Astrocyte (in vitro differentiated cells and primary cell): ENCODE data around the gene ELFN2. TPM values are rescaled to one million over a fixed set of nuclear protein-coding genes. Genes with fewer than 3 reads are reported as not detected.

Experiments used
- DNase-seq: peaks from one replicate; pipeline ENCODE4 v3.0.0-alpha.2; 2010; ENCODE audit warnings: low read depth
- FAIRE-seq: peaks from 2 replicates; lab custom pipeline; 2011; peaks lifted over from hg19 to GRCh38; lab: Jason Lieb, UNC
- H2AFZ ChIP-seq: 2 replicates; pipeline ENCODE4 v1.6.0; 2012; ENCODE audit warnings: low read depth, low read length, inconsistent platforms
- H3K27ac ChIP-seq: 2 replicates; pipeline ENCODE4 v1.5.1; 2011; ENCODE audit warnings: low read depth, low read length, inconsistent platforms
- H3K27me3 ChIP-seq: 2 replicates; pipeline ENCODE4 v1.6.0; 2011; ENCODE audit warnings: low read length, inconsistent platforms; ENCODE audit not compliant: insufficient read depth
- H3K36me3 ChIP-seq: 2 replicates; pipeline ENCODE4 v1.5.1; 2011; ENCODE audit warnings: low read length, inconsistent platforms; ENCODE audit not compliant: insufficient read depth
- H3K4me1 ChIP-seq: 2 replicates; pipeline ENCODE4 v1.5.1; 2011; ENCODE audit warnings: low read length, inconsistent platforms; ENCODE audit not compliant: insufficient read depth
- H3K4me2 ChIP-seq: 2 replicates; pipeline ENCODE4 v1.6.0; 2012; ENCODE audit warnings: low read length, inconsistent platforms
- H3K4me3 ChIP-seq: 2 replicates; pipeline ENCODE4 v1.5.1; 2011; ENCODE audit warnings: low read depth, mild to moderate bottlenecking, low read length, inconsistent platforms; ENCODE audit not compliant: insufficient read depth
- H3K79me2 ChIP-seq: 2 replicates; pipeline ENCODE4 v1.6.0; 2012; ENCODE audit warnings: mild to moderate bottlenecking, low read length, inconsistent platforms; ENCODE audit not compliant: insufficient read depth
- H3K9ac ChIP-seq: 2 replicates; pipeline ENCODE4 v1.6.0; 2012; ENCODE audit warnings: mild to moderate bottlenecking, low read length, inconsistent platforms
- H3K9me3 ChIP-seq: 2 replicates; pipeline ENCODE4 v1.5.1; 2012; ENCODE audit warnings: low read depth, mild to moderate bottlenecking, low read length, inconsistent platforms; ENCODE audit not compliant: insufficient read depth
- H4K20me1 ChIP-seq: 2 replicates; pipeline ENCODE4 v1.6.0; 2012; ENCODE audit warnings: low read length, inconsistent platforms; ENCODE audit not compliant: insufficient read depth
- H3K27ac Mint-ChIP-seq: one replicate; pipeline ENCODE4 v1.8.0; 2021; ENCODE audit warnings: mild to moderate bottlenecking, mixed read lengths; ENCODE audit not compliant: unreplicated experiment
- H3K27me3 Mint-ChIP-seq: one replicate; pipeline ENCODE4 v1.8.0; 2021; ENCODE audit warnings: low read depth, mixed read lengths; ENCODE audit not compliant: unreplicated experiment
- H3K36me3 Mint-ChIP-seq: one replicate; pipeline ENCODE4 v1.8.0; 2021; ENCODE audit warnings: low read depth, mixed read lengths; ENCODE audit not compliant: unreplicated experiment
- H3K4me1 Mint-ChIP-seq: one replicate; pipeline ENCODE4 v1.8.0; 2021; ENCODE audit warnings: low read depth, mixed read lengths; ENCODE audit not compliant: unreplicated experiment
- H3K4me3 Mint-ChIP-seq: one replicate; pipeline ENCODE4 v1.8.0; 2021; ENCODE audit warnings: mild to moderate bottlenecking, moderate library complexity, mixed read lengths; ENCODE audit not compliant: unreplicated experiment
- H3K9me3 Mint-ChIP-seq: one replicate; pipeline ENCODE4 v1.8.0; 2021; ENCODE audit warnings: mild to moderate bottlenecking, mixed read lengths; ENCODE audit not compliant: unreplicated experiment
- EZH2 ChIP-seq: IDR thresholded peaks from 2 replicates; pipeline ENCODE4 v1.6.1; 2012; ENCODE audit warnings: mild to moderate bottlenecking, low read length, inconsistent platforms; ENCODE audit not compliant: insufficient read depth
- total RNA-seq: library from RNA; stranded (reverse); gene quantifications from 2 replicates; pipeline ENCODE4 v1.2.1, GENCODE V29; 2021
- TF ChIP-seq, protein P1 (sequence below): IDR thresholded peaks from 2 replicates; pipeline ENCODE4 v1.5.1; 2011; ENCODE audit warnings: low read depth, mild to moderate bottlenecking, inconsistent platforms, low read length, moderate library complexity; ENCODE audit not compliant: insufficient read depth

The ELFN2 gene
- total RNA-seq, 1 donor from 2014 or later = 2.8 TPM

DNA sequence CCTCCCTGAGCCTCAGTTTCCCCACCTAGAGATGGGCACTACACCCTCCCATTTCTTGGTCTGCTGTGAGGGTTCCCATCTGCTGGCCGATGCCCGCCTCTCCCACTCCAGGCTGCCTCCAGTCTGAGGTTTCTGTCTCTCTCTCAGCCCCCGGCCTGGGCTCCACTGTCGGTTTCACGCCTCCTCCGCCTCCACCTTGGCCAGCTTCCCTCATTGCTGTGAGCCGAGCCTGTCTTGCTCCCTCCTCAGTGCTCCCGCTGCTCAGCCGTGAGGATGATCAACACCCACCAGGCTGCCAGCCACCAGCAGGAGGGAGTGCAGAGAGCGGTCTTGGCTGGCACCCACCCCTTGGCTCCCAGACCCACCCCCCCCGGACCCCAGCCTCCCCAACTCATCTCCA, 83.9 kb downstream of the ELFN2 start:
- Histone ChIP-seq H3K9ac (no peak overlapping the region), H3K4me1 (peaks cover 10% of the 10 kb centered on the region), H3K4me3 (no peak overlapping the region), H3K27ac (no peak overlapping the region), H3K27me3 (peaks cover 13% of the 10 kb centered on the region), H3K9me3 (no peaks in the 10 kb centered on the region), H3K36me3 (no peaks in the 10 kb centered on the region), H2AFZ (no peak overlapping the region), H3K79me2 (no peaks in the 10 kb centered on the region), H4K20me1 (no peaks in the 10 kb centered on the region), H3K4me2 (no peak overlapping the region)
- H3K4me3 Mint-ChIP-seq = no peak overlapping the region
- TF ChIP-seq, protein P1, sequence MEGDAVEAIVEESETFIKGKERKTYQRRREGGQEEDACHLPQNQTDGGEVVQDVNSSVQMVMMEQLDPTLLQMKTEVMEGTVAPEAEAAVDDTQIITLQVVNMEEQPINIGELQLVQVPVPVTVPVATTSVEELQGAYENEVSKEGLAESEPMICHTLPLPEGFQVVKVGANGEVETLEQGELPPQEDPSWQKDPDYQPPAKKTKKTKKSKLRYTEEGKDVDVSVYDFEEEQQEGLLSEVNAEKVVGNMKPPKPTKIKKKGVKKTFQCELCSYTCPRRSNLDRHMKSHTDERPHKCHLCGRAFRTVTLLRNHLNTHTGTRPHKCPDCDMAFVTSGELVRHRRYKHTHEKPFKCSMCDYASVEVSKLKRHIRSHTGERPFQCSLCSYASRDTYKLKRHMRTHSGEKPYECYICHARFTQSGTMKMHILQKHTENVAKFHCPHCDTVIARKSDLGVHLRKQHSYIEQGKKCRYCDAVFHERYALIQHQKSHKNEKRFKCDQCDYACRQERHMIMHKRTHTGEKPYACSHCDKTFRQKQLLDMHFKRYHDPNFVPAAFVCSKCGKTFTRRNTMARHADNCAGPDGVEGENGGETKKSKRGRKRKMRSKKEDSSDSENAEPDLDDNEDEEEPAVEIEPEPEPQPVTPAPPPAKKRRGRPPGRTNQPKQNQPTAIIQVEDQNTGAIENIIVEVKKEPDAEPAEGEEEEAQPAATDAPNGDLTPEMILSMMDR = no peak
- no peak for TF ChIP-seq EZH2
- H3K9me3 Mint-ChIP-seq = no peaks in the 10 kb centered on the region
- H3K4me1 Mint-ChIP-seq = no peaks in the 10 kb centered on the region
- H3K27me3 Mint-ChIP-seq = peaks cover 62% of the 10 kb centered on the region
- DNase-seq (no peak), FAIRE-seq (no peak)
- no peaks in the 10 kb centered on the region for H3K36me3 Mint-ChIP-seq
- no peak overlapping the region for H3K27ac Mint-ChIP-seq

DNA sequence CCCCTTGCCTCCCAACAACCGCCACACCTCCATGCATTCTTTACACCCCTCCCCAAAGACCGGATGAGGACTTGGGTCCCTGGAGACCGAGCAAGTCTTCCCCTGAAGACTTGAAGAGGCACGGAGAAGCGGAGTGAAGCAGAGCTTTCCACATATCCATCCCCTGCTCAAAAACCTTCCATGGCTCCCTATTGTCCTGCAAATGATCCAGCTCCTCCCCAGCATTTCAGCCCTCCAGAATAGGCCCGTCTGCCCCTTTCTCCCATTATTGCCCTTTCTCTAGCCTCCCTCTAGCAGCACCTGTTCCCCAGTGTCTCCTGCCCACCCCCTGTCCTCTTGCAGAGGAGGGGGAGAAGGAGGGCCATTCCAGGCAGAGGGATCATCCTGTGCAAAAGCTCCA, 85.2 kb downstream of the ELFN2 start:
- Histone ChIP-seq H3K36me3 (no peaks in the 10 kb centered on the region), H3K9ac (no peak overlapping the region), H3K4me1 (peaks cover 16% of the 10 kb centered on the region), H4K20me1 (no peaks in the 10 kb centered on the region), H3K4me2 (no peak overlapping the region), H3K79me2 (no peaks in the 10 kb centered on the region), H2AFZ (no peak overlapping the region), H3K27ac (no peak overlapping the region), H3K27me3 (peaks cover 13% of the 10 kb centered on the region), H3K9me3 (no peaks in the 10 kb centered on the region), H3K4me3 (no peak overlapping the region)
- TF ChIP-seq, protein P1 = no peak
- no peak for TF ChIP-seq EZH2
- FAIRE-seq = no peak
- peaks cover 58% of the 10 kb centered on the region for H3K27me3 Mint-ChIP-seq
- no peaks in the 10 kb centered on the region for H3K36me3 Mint-ChIP-seq
- DNase-seq = no peak
- peaks cover 2% of the 10 kb centered on the region for H3K4me1 Mint-ChIP-seq
- no peak overlapping the region for H3K27ac Mint-ChIP-seq
- H3K9me3 Mint-ChIP-seq = no peaks in the 10 kb centered on the region
- no peak overlapping the region for H3K4me3 Mint-ChIP-seq

DNA sequence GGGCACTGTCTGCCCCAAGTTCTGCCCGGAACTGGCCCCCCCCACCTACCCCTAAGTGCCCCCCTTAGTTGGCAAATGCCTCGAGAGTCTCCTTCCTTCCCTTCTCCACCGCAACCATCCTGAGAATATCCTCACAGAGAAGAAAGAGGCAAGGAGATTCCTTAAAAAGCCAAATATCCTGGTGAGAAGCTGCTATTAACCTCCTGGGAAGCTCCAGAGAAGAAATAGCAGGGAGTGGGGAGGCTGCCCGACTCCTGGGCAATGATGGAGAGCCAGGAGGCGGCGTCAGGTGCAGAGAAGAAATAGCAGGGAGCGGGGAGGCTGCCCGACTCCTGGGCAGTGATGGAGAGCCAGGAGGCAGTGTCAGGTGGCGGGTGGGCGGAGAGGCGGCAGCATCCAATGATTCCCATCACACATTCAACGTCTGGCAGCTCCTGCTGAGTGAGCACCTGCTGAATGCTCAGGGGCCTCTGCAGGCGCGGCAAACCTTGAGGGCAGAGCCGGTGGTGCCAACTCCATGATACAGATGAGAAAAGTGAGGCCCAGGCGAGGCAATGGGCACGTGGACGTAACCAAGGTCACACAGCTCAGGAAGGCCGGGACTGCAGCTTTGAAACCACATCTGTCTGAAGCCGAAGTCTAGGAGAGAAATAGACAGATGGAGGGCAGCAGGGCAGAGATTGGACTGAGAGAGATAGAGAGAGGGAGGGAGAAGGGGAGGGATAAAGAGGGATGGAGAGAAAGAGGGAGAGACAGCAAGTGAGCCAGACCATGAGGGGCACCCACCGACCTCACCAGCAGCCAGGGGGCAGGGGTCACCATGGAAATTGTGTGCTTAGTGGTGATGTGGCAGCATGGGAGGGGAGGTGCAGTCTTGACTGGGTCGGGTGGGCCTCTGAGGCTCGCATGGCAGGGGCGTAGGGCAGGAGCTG, 86.7 kb downstream of the ELFN2 start:
- Mint-ChIP-seq H3K9me3 (no peaks in the 10 kb centered on the region), H3K4me1 (peaks cover 6% of the 10 kb centered on the region), H3K36me3 (no peaks in the 10 kb centered on the region), H3K27ac (no peak overlapping the region), H3K4me3 (no peak overlapping the region), H3K27me3 (peaks cover 54% of the 10 kb centered on the region)
- Histone ChIP-seq H3K4me3 (no peak overlapping the region), H3K27me3 (peaks cover 13% of the 10 kb centered on the region), H3K9ac (no peak overlapping the region), H2AFZ (no peak overlapping the region), H3K79me2 (no peaks in the 10 kb centered on the region), H4K20me1 (no peaks in the 10 kb centered on the region), H3K4me1 (peaks cover 14% of the 10 kb centered on the region), H3K36me3 (no peaks in the 10 kb centered on the region), H3K27ac (no peak overlapping the region), H3K4me2 (no peak overlapping the region), H3K9me3 (no peaks in the 10 kb centered on the region)
- FAIRE-seq (no peak), DNase-seq (no peak)
- TF ChIP-seq EZH2 = peak; percentile 40
- TF ChIP-seq, protein P1 = no peak
